HFFc6 (cell line): ENCODE data around the gene BACE2. TPM values are rescaled to one million over a fixed set of nuclear protein-coding genes. Genes with fewer than 3 reads are reported as not detected.

Source experiments
- DNase-seq: peaks from one replicate; pipeline ENCODE4 v3.0.0-alpha.2; 2018
- H3K27ac Mint-ChIP-seq: 2 replicates; pipeline ENCODE4 v1.8.0; 2020; ENCODE audit warnings: mild to moderate bottlenecking, mixed read lengths
- H3K27me3 Mint-ChIP-seq: 2 replicates; pipeline ENCODE4 v1.8.0; 2021; ENCODE audit warnings: mild to moderate bottlenecking, moderate library complexity, mixed read lengths; ENCODE audit not compliant: insufficient read depth
- H3K36me3 Mint-ChIP-seq: 2 replicates; pipeline ENCODE4 v1.8.0; 2021; ENCODE audit warnings: low read depth, mixed read lengths
- H3K4me1 Mint-ChIP-seq: 2 replicates; pipeline ENCODE4 v1.8.0; 2020; ENCODE audit warnings: low read depth, mixed read lengths
- H3K4me3 Mint-ChIP-seq: 2 replicates; pipeline ENCODE4 v1.8.0; 2020; ENCODE audit warnings: mild to moderate bottlenecking, moderate library complexity, mixed read lengths
- H3K9me3 Mint-ChIP-seq: 2 replicates; pipeline ENCODE4 v1.8.0; 2020; ENCODE audit warnings: mild to moderate bottlenecking, mixed read lengths
- total RNA-seq, 6 experiments: library from RNA; stranded (reverse); fragmentation: NEBNext Ultra II Directional; extraction: Animal tissue kit (Norgen Biotek cat#: 25700); gene quantifications; 2 replicates in 1 of 6; 3 replicates in 5 of 6; pipeline ENCODE4 v1.2.3, GENCODE V29; 2021
- TF ChIP-seq, protein P1 (sequence below): fragments of 200-600 bp; sonication (generic); IDR thresholded peaks from 2 replicates; pipeline ENCODE4 v1.5.0; 2021; ENCODE audit warnings: antibody characterized with exemption, mild to moderate bottlenecking

BACE2 gene
- total RNA-seq, 6 experiments from 2014 or later, result 2.8 to 13.2 (median 3.8) TPM

DNA sequence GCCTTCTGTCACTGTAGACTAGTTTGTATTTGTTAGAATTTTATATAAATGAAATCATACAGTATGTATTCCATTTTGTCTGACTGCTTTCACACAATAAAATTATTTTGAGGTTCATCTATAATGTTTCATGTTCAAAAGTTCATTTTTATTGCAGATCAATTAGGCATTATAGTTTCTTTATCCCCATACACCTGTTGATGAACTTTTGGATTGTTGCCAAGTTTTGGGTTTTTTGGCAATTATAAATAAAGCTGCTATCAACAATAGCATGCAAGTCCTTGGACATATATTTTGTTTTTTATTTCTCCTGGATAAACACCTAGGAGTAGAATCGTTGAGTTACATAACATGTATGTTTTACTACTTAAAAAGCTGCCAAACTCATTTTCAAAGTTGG, 101.6 kb downstream of the BACE2 start:
- H3K9me3 Mint-ChIP-seq, result peaks cover 11% of the 10 kb centered on the region; the same call in 1 of the 2 replicates
- H3K4me1 Mint-ChIP-seq, result no peaks in the 10 kb centered on the region
- TF ChIP-seq, protein P1, sequence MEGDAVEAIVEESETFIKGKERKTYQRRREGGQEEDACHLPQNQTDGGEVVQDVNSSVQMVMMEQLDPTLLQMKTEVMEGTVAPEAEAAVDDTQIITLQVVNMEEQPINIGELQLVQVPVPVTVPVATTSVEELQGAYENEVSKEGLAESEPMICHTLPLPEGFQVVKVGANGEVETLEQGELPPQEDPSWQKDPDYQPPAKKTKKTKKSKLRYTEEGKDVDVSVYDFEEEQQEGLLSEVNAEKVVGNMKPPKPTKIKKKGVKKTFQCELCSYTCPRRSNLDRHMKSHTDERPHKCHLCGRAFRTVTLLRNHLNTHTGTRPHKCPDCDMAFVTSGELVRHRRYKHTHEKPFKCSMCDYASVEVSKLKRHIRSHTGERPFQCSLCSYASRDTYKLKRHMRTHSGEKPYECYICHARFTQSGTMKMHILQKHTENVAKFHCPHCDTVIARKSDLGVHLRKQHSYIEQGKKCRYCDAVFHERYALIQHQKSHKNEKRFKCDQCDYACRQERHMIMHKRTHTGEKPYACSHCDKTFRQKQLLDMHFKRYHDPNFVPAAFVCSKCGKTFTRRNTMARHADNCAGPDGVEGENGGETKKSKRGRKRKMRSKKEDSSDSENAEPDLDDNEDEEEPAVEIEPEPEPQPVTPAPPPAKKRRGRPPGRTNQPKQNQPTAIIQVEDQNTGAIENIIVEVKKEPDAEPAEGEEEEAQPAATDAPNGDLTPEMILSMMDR, result no peak
- no peak for DNase-seq
- no peak overlapping the region for H3K4me3 Mint-ChIP-seq
- H3K27me3 Mint-ChIP-seq, result no peaks in the 10 kb centered on the region
- H3K27ac Mint-ChIP-seq, result no peak overlapping the region
- peaks cover 5% of the 10 kb centered on the region; the same call in 1 of the 2 replicates for H3K36me3 Mint-ChIP-seq

DNA sequence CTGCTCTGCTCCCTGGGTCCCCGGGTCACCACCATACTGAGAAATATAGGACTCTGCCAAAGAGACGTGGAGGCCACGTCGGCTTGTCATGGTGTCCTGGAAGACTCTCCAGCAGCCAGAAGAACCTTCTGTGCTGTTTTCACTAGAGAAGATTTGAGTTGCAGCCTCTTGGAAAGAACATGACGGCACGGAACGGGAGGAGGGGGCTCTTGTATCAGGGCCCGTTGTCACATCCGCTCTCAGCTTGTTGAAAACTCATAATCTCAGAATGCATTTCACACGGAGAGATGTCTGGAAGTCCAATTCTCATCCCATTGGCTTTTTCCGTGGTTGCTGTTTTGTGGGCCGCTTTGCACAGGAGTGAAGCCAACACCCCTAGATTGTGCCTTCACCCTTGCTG, 109.2 kb downstream of the BACE2 start:
- no peaks in the 10 kb centered on the region for H3K4me1 Mint-ChIP-seq
- no peak overlapping the region for H3K27ac Mint-ChIP-seq
- no peak overlapping the region for H3K4me3 Mint-ChIP-seq
- peaks cover 15% of the 10 kb centered on the region for H3K9me3 Mint-ChIP-seq
- H3K36me3 Mint-ChIP-seq, result peaks cover 5% of the 10 kb centered on the region; the same call in 1 of the 2 replicates
- no peak for DNase-seq
- TF ChIP-seq, protein P1, result no peak
- H3K27me3 Mint-ChIP-seq, result peaks cover 7% of the 10 kb centered on the region

DNA sequence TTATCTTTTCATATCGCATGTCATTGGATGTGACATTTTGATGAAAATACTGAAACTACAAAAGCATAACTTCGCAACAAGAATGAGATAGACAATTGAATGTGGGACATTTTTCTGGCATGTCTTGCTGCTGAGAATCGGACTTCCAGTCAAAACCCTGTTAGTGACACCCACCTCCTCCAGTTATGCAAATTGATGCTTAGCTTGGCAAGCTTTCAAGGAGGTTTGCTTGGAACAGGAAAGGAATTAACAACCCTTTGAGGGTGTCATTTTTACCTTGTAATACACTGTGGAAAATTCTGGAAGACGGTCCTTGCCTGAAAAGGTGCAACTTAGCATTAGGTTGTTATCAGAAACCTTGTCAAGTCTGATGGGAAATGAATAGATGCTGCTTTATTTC, 109.9 kb downstream of the BACE2 start:
- Mint-ChIP-seq H3K4me1 (no peaks in the 10 kb centered on the region), H3K4me3 (no peak overlapping the region), H3K27me3 (peaks cover 8% of the 10 kb centered on the region), H3K9me3 (peaks cover 9% of the 10 kb centered on the region), H3K27ac (no peak overlapping the region), H3K36me3 (peaks cover 2% of the 10 kb centered on the region; the same call in 1 of the 2 replicates)
- DNase-seq, result no peak
- TF ChIP-seq, protein P1, result no peak

DNA sequence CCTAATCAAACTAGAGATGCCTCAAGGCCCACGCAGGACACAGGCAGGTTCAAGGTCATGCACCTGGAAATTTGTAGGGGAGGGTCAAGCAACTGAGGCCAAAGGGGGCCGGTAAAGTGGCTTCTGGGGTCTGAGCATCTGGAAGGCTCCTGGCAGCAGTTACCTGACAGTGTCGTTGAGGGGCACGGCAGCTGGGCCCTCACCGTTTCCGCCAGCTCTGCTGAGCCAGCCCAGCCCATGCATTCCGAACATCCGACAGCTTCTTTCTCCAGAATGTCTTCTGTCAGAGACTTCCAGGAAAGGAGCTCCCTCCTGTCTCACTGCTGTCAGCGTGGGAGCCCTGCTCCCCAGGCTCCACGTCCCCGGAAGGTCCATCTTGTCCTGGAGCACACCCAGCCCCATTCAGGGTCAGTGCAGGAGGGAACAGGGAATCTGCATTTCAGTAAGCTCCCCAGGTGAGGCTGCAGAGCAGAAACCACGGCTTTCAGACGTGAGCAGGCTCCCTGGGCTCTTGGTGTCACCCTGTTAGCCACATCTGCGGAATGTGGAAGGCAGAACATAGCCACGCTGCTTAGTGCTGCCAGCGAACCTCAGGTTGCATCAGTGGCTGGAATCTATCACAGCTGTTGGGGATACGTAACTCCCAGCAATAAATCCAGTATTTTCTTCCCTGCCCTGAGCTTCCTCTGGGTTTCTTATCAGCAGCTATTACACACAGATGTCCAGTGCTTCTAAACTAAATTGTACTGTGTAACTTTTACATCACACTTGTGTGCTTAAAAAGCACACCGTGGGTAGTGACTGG, 112.4 kb downstream of the BACE2 start:
- H3K36me3 Mint-ChIP-seq, result no peaks in the 10 kb centered on the region; the same call in 1 of the 2 replicates
- no peaks in the 10 kb centered on the region for H3K4me1 Mint-ChIP-seq
- H3K27ac Mint-ChIP-seq, result no peak overlapping the region
- H3K4me3 Mint-ChIP-seq, result no peak overlapping the region
- TF ChIP-seq, protein P1, result no peak
- DNase-seq, result no peak
- peaks cover 9% of the 10 kb centered on the region for H3K27me3 Mint-ChIP-seq
- H3K9me3 Mint-ChIP-seq, result no peaks in the 10 kb centered on the region

DNA sequence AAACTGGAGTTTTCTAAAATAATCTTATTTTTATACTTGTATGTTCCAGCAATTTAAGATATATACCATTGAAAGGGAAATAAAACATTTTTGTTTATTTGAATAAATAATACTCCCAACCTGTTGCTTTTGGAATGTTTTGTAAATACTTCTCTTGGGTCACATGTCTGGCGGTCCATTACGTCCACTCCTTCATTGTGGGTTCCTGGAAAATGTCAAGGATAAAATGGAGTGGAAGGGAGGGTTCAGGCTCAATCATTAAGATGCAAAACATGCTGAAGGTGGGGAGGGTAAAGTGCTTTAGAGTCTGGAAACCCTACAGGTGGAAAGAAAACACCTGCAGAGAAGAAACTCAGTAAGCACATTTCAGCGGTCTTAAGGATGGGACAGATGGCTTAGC, 114.5 kb downstream of the BACE2 start:
- TF ChIP-seq, protein P1, result no peak
- H3K27ac Mint-ChIP-seq, result no peak overlapping the region
- H3K27me3 Mint-ChIP-seq, result peaks cover 12% of the 10 kb centered on the region
- no peak for DNase-seq
- H3K36me3 Mint-ChIP-seq, result no peaks in the 10 kb centered on the region
- no peak overlapping the region for H3K4me3 Mint-ChIP-seq
- no peaks in the 10 kb centered on the region for H3K4me1 Mint-ChIP-seq
- H3K9me3 Mint-ChIP-seq, result no peaks in the 10 kb centered on the region
